Epithelial cell of prostate (primary cell): ENCODE results near the gene HDAC4.

Source experiments
- DNase-seq: peaks from one replicate; pipeline ENCODE4 v3.0.0-alpha.2; 2011; ENCODE audit warnings: low read depth, low spot score
- H3K27ac ChIP-seq: fragments of 450-650 bp; 2 replicates; pipeline ENCODE4 v1.5.1; 2017; ENCODE audit warnings: mild to moderate bottlenecking

Gene HDAC4

GRCh38 chr2:239300871-239301735 lies 99.7 kb downstream of the HDAC4 start:
- H3K27ac ChIP-seq = no peak overlapping the region
- DNase-seq = no peak

GRCh38 chr2:239300242-239300641 lies 100.6 kb downstream of the HDAC4 start:
- no peak for DNase-seq
- H3K27ac ChIP-seq = no peak overlapping the region

DNA sequence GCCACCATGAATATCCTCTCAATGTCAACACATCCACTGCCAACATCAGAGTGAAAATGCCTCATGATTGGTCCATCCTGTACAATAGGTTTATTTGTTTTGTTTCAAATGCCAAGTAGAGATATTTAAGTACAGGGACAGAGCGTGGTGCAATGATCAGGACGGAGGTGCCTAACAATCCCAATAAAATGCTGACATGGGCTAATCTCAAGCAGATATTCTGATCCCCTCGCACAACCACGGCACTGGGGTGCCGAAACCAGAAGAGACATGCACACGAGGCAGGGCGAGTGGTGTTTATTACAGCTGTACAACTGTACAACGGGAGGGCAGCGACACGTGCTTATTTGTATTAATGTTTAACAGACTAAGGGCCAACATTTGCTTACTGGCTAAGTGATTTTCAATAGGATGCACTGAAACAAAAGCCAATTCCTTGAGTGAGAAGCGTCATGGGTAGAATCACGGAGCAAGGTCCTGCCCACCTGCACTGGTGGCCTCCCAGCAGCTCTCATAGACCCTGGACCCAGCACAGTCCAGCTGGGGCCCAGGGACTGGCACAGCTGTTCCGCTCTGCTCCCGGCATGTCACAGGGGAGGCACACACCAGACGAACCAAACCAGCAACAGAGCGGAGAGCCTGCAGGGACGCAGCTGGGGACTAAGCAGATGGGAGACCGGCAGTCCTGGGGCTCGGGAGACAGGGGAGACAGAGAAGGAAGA lies 101.4 kb downstream of the HDAC4 start:
- no peak for DNase-seq

DNA sequence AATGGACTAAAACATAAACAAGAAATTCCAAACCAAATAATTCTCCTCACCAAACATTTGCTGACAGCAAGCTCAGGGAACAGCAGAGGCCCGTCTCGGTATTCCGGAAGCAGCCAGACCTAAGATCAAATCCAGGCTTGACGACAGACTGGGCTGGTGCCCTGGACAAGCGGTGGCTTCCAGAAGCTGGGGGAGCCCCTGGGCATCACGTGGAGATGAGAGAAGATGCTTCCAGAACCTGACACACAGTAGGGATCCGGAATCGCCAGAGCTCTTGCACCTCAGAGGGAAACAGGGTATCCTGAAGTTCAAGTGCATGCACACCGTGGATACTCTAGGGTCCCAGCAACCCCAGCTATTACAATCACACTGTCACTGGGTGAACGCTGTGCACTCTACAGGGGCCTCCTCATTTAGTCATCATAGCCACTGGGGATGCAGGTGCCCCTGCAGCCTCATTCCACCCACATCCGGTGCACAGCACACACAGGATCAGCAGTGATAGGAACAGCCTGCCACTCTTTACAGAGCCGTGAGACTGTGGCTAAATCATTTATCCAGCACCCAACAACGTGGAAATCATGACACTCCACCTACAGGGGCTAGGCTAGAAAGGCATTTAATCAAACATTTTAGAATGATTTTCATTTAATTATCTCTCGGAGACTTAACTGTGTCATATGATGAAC lies 102.6 kb downstream of the HDAC4 start:
- no peak for DNase-seq
- H3K27ac ChIP-seq = no peak overlapping the region

More for the DNA sequence above, 101.4 kb downstream of the HDAC4 start:
- no peak overlapping the region for H3K27ac ChIP-seq

DNA sequence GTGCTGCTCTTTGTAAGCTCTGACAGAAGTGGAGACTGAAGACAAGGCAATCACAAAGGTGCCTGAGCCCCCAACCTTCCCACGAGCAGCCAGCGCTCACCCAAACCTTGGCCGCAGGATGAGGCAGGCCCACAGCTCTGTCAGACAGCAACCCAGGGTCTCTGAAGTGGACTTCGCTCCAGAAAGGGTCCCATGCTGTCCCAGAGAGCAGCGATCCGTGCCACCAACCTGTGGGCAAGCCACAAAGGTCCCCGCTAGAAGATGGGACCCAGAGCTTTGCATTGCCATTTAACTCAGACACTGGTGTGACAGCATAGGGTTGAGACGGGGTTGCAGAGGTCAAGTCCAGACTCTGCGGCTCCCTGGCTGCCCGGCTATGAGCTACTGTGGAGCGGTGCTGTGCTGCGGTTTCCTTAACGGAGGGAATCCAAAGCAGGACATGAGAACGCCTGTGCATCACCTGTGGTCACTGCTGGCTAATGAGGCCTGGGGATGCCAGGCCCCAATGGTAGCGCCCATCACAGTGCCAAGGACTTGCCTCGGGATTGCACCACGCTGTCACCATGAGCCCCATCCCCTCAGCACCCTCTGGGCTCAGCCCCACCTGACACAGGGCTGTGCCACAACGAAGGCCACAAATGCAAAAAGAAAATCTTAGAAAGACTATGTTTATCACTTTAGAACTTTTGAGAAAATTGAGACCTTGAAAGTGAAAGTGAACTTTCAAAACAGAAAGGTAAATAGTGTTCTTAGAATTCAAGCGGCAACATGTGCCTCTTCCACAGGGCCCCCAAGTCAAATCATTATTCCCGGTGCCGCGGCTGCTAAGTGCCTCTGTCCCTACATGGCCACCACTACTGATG lies 103.4 kb downstream of the HDAC4 start:
- H3K27ac ChIP-seq = no peak overlapping the region

GRCh38 chr2:239296020-239296932 lies 104.5 kb downstream of the HDAC4 start:
- no peak for DNase-seq
- no peak overlapping the region for H3K27ac ChIP-seq

More for the DNA sequence above, 103.4 kb downstream of the HDAC4 start:
- DNase-seq = no peak

DNA sequence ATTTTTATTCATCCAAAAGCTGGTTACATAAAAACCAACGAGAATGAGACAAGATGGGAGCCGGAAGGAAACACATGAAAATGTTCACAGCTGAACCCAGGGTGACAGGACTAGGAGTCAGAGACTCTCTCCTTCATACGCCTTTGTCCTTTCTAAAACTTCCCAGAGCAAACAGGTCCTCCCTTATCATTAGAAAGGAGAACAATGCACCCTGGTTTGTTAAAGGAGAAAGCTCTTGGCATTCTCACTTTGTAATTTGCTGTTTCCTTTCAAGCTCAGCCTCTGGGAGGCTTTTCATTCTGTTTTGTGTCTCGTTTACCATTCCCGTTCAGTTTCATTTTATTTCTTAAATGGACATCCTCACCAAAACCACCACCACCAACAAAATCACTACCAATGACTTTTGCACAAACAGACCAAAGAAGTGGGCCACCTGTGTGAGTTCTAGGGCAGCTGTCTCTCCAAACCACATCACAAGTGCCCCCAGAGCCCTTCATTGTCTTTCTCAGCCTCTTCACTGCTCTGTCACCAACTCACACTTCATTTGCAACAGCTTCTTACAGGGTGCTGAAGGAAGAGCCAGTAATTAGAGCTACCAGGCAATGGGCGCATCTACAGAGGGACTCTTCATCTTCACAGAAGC lies 105.3 kb downstream of the HDAC4 start:
- no peak overlapping the region for H3K27ac ChIP-seq

DNA sequence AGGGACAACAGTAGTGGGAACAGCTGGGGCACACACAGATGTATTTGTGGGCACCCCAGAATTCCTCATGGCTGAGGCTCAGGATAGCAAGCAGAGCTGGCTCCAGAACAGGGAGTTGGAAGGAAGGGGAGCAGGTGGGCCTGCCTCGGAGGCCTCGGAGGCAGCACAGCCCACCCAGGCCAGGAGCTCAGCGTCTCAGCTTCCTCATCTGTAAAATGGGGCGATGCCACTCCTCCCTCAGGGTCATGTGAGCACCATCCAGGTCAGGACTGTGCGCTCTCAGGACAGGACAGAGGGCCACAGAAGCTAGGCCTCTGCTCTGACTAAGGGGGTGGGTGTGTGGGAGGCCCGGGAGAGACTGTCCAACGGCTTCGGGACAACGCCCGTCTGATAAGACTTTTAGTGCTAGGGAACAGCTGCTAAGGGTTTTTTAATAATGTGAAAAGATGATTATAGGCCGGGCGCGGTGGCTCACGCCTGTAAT lies 106.2 kb downstream of the HDAC4 start:
- no peak for DNase-seq
- H3K27ac ChIP-seq = no peak overlapping the region

More for the DNA sequence above, 105.3 kb downstream of the HDAC4 start:
- DNase-seq = no peak

GRCh38 chr2:239293775-239294430 lies 106.9 kb downstream of the HDAC4 start:
- no peak overlapping the region for H3K27ac ChIP-seq
- DNase-seq = no peak

DNA sequence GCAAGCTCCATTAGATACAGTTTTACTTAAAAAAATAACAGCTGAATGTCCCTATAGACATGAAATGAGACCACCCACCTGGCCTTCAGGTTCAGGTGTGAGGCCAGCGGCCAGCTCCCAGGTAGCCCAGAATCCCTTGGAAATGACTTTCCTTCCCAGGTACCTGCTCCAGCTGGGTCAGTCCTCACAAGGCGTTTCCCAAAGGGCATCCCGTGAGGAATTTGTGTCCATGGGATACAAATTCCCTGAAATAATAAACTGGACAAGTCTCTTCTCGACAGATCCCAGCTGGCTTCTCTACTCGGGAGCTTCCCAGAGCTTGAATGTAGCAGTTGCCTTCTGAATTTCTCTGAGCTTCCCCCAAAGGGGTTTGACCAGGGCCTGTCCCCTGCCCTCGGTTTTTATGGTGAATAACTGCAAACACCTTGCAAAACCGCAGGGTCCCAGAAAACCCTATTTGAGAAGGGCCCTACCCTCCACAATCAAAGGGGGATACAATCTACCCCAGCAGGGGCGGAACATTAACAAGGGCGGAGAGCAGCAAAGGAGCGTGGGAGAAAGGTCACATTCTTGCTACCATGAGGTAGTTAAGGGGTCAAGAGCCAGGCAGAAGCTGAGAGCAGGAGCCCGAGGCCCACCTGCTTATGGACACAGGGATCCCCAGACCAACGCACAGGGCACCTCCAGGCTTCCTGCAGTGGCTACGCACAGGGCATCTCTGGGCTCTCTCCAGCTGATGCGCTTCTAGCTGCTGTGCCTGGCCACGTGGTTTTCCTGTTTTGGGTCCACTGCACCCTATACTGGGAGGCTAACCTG lies 107.7 kb downstream of the HDAC4 start:
- no peak overlapping the region for H3K27ac ChIP-seq
- no peak for DNase-seq

GRCh38 chr2:239292531-239292930 lies 108.3 kb downstream of the HDAC4 start:
- H3K27ac ChIP-seq = no peak overlapping the region
- no peak for DNase-seq

DNA sequence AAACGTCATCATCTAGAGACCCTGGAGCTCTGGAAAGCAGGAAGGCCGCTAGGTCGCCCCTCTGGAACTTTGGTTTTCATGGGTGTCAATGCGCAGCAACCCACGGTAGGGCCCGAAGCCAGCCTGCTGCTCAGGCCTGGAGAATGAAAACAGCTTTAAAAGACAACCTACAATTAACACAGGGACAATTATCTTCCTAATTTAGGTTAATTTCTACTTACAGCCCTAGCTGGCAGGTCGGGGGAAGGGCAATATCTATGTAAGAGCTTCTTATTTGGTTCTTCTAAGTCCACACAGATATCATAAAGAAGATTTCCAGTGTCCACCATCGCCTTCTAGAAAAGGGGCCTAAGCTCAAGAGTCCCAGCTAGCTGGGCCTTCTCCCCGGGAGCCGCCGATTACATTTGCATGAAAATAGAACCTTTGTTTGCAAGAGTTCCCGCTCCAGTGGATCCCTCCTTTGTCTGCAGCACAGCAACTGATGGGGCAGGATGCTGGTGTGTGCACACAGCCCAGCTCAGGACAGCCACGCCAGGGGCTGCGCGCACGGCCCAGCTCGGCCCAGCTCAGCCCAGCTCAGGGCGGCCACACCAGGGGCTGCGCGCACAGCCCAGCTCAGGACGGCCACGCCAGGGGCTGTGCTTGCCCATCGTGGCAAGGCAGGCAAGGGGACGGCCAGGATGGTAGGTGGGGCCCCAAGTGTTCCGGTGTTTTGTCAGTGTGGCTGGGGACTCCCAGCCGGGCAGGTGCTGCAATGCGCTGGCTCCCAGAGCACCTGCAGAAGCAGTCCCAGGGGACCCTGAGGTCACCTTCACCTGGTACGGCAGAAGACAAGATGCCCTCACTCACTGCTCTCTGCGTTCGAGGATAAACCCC lies 109.1 kb downstream of the HDAC4 start:
- peak overlapping the region; percentile 43 for H3K27ac ChIP-seq

GRCh38 chr2:239290618-239291474 lies 110.0 kb downstream of the HDAC4 start:
- DNase-seq = peak; percentile 43
- peak overlapping the region; percentile 43 for H3K27ac ChIP-seq

More for the DNA sequence above, 109.1 kb downstream of the HDAC4 start:
- DNase-seq = no peak

GRCh38 chr2:239289545-239289944 lies 111.3 kb downstream of the HDAC4 start:
- H3K27ac ChIP-seq = no peak overlapping the region
- DNase-seq = no peak

GRCh38 chr2:239288951-239289511 lies 111.8 kb downstream of the HDAC4 start:
- H3K27ac ChIP-seq = no peak overlapping the region
- DNase-seq = no peak
